GM18526 (cell line): ENCODE results near the gene RNF144B.

Experiments used
- POLR2A ChIP-seq: IDR thresholded peaks from 3 replicates; pipeline ENCODE4 v1.6.1; 2011; ENCODE audit not compliant: insufficient read length; ENCODE audit errors: extremely low read depth

The RNF144B gene

DNA sequence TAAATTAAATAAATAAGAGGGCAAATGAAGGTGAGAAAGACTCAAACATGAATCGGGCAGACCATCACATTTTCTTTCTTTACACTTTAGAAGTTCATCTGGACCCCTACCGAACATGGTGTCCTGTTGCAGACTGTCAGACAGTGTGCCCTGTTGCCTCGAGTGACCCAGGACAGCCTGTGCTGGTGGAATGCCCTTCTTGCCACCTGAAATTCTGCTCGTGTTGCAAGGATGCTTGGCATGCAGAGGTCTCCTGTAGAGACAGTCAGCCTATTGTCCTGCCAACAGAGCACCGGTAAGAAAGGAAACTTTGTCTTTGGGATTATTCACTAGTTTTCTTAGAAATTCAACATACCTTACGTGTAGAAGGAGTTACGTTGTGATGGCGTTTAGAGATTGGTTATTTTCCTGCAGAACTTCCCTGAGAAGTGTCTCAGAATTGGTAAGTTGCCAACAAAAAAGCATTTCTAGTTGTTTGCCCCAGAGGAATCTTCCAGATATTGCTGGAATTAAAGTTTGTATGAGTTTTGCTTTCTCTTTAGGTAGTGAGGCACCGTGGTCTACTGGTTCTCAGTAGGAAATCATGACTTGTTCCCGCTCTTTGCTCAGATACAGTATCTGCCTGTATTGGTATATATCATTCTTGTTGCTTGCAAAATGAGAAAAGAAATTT, 70.1 kb downstream of the RNF144B start:
- TF ChIP-seq POLR2A, result no peak

DNA sequence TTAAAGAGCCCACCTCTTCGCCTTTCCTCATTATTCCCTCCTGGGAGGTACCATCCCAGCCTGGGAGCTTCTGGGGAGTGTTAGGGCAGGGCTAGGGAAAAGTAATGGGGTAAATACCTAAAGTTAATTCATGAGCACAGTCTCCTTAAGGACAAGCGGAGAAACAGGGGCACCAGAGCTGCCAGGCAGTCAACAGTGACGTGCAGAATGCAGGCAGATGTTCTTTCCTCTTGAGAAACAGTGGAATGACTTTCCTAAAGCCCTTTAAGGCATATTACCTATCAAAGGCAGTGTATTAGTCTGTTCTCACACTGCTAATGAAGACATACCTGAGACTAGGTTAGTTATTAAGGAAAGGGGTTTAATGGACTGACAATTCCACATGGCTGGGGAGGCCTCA, 76.3 kb downstream of the RNF144B start:
- no peak for TF ChIP-seq POLR2A

DNA sequence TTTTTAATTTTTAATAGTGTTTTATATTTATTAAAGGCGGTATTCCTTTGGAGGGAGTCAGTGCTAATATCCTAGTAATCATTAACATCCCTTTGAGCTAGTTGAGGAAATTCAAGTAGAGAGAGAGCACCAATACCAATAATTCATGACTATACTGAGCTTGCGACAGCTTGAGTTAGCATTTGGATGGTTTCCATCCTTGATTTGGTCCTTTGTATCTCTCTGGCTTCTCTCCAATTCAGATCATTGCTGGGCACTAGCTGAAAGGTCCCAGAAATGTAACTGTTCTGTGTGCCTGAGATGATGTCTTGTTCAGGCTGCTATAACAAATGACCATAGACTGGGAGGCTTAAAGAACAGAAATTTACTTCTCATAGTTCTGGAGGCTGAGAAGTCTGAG, 77.0 kb downstream of the RNF144B start:
- no peak for TF ChIP-seq POLR2A

DNA sequence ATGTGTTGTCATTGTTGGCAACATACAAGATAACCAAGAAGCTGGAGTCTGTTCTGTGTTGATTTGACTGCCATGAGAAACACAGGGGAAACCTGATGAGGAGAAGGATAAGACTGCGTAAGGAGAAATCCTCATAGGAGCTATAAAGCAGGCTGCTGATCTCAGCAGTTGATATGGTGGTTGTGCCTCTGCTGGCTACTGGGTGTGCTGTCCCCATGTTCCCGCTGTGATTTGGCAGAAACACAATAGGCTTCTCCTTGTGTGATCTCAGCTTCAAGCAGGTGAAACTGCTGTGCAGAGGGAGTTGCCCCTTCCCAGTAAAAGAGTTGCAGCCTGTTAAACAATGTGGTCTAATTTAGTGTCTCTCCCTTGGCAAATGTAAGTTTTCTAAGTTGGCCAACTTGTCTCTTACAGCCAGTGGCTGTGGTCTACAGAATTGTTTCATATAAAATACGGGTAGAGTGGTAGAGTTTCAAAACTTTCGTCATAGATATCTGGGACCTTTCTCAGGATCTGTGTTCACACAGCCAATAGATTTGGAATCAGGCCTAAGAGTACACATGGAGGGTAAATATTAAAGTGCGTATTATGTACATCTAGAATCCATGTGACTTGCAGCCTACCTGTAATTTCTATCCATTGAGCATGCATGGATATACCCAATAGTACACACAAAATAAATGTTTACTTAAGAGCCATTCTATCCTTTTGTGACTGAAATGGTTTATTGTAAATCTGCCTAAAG, 78.4 kb downstream of the RNF144B start:
- no peak for TF ChIP-seq POLR2A

DNA sequence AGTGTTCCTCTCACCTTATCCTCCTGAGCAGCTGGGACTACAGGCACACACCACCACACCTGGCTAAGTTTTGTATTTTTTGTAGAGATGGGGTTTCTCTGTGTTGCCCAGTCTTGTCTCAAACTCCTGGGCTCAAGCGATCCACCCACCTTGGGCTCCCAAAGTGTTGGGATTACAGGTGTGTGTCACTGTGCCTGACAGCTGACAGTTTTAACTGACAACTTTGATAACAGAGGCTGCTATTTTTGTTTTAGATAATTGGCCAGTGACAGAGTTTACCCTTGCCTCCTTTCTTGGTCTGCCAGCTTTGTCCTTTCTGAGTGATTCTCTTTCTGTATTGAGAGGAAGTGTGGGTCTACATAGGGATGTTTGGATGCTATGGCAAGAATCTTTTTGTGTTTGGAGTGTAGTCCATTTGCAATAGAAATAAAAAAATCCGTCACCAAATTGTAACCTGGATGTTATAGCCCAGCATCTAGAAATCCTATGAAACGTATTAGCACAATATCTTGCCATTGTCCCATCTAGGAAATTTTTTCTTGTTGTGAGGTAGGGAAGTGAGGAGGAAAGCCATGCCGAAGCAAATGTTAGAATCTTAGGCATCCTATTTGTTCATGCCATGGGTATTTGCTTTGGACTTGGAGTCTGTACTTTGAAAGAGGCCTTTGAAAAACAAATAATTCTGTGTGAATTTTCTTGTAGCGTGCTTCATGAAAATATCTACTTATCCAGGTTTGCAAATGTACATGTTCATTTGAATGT, 80.8 kb downstream of the RNF144B start:
- TF ChIP-seq POLR2A, result no peak

DNA sequence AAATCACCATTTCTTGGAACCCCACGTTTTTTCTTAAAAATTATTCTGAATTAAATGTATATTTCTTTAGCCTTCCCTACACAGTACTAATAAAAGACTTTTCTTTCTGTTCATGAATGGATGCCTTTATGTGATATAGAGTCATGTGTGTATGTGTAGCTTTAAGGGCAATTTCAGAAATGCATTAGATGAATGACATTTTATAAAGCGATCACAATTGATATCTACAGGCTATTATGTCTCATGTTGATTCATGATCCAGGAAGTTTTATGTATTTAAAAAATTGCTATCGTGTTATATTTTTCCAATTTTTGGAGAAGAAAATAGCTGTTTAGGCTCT, 81.3 kb downstream of the RNF144B start:
- TF ChIP-seq POLR2A, result no peak

DNA sequence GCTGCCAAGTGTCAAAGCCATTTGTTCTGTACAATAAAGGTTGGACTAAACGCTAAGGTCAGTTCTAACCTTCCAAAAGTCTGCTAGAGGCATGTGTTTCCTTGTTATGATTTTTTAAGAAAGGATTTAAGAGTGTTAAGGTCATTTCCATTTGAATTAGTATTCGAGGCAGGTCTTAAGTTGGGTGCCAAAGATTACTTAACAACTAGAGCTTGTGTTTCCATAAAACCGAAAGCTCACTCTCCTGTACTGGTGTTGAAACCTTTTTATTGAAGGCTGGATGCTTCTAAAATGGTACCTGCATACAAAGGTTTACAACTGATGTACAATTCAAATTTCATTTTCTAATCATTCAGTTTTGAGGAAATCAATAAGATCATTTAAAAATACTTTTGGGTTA, 82.4 kb downstream of the RNF144B start:
- no peak for TF ChIP-seq POLR2A

DNA sequence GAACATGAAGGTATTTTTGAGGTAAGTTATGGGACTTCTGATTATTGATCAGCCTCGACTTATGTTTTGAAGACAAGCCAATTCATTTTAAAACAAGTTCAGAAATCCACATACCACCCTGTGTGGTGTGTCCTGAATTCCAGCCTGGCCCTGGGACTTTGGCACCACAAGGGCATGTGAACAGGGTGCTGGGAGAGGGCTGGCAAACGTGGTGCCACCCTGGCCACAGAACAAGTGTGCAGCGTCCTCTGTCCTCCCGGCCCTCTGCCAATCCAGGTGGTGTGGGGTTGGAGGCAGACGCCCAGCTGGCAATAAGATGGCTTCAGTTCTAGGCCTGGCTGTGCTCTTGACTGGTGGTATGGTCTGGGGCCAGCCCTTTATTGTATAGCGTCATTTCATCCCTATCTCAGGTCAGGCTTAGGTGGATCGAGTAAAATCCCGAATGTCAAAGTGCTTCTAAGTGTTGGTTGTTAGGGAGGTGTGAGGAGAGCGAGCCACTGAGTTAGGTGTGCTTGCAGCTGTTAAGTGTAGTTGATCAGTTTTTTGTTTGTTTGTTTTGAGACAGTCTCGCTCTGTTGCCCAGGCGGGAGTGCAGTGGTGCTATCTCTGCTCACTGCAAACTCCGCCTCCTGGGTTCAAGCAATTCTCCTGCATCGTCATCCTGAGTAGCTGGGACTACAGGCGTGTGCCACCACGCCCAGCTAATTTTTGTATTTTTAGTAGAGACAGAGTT, 84.2 kb downstream of the RNF144B start:
- TF ChIP-seq POLR2A, result no peak

DNA sequence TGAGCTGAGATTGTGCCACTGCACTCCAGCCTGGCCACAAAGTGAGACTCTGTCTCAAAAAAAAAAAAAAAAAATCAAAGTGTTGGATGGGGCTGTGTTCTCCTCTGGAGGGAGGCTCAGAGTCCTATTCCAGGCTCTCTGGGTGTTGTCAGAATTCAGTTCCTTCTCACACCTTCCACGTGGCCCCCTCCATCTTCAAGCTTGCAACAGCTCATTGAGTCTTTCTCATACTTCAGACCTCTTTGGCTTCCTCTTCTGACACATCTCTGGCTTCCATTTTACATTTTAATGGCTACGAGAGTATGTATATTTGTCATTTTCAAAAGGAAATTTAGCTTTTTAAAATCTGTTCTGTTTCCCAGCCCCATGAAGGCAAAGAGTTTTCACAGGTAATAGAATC, 85.8 kb downstream of the RNF144B start:
- TF ChIP-seq POLR2A, result no peak

DNA sequence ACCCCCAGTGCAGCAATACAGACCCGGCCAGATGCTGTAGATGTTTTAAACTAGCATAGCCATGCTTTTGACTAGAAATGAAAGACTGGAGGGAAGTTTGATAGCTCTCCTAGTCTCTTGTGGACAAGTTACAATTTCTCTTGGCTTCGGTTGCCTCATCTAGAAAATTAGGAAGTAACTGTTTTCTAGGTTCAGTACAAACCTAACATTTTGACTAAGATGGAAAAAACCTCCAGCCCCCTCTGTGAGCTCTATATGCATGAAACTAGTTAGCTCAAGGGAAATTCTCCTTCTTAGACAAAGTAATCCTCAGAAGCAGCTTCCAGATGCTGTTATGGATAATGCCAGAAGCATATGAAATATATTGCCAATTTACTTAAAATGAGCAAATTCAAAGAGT, 86.6 kb downstream of the RNF144B start:
- TF ChIP-seq POLR2A, result no peak

DNA sequence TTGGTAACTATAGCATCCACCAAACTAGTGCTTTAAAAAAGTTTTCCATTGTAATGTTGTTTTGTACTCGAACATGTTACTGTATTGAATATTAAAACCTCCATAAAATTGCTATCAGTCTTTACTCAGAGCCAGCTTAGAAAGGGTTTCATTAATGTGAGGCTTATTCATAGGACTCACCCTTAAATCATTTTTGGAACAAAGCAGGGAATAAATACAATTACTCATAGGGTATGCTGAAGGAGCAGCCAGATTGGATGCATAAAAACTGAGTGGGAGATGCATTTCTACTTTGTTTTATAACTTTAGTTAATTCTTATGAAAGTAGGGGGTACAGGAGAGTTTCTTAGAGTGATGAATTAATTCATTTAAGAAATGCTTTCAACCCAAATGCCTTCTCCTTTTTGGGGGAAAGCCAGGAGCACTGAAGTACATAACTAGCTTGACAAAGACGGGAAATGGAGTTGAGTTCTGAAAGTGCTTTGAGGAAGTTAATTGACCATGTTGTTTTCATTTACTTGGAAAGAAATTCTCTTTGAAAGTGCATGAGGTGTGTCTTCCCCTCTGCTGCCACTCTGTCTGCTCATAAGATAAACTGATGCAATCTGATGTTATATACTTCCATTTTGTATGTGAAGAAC, 90.3 kb downstream of the RNF144B start:
- TF ChIP-seq POLR2A, result no peak

DNA sequence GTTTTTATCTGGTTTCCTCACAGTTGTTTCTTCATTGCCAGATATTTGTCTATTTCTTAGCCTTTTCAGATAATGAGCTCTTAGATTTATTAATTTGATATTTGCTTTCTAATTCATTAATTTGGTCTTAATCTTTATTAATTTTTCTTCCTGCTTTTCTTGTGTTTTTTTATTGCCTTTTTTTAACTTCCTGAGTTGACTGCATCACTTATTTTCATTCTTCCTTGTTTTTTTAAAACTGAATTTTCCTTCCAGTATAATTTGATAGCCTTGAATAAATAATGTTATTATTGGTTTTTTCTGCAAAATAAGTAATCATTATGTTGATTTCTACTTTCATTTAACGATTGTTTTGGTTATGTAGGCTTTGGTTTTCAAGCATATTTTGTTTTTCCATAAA, 91.5 kb downstream of the RNF144B start:
- no peak for TF ChIP-seq POLR2A

DNA sequence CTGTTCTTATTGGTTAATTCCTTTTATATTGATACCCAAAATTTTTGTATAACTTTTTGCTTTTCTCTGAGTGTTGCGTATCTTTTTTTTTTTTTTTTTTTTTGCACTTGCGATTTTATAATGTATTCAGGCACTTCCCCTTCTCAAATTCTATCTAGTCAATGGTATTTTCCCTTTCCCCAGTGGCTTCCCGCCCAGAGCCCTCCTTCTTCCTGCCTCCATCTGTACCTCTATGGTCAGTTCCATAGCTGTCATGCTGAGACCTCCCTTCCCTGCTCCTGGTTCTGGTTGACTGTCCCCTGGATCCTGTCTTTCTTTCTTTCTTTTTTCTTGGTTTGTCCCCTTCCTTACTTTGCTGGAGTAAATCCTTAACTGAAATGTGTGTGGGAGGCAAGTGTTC, 94.7 kb downstream of the RNF144B start:
- no peak for TF ChIP-seq POLR2A

DNA sequence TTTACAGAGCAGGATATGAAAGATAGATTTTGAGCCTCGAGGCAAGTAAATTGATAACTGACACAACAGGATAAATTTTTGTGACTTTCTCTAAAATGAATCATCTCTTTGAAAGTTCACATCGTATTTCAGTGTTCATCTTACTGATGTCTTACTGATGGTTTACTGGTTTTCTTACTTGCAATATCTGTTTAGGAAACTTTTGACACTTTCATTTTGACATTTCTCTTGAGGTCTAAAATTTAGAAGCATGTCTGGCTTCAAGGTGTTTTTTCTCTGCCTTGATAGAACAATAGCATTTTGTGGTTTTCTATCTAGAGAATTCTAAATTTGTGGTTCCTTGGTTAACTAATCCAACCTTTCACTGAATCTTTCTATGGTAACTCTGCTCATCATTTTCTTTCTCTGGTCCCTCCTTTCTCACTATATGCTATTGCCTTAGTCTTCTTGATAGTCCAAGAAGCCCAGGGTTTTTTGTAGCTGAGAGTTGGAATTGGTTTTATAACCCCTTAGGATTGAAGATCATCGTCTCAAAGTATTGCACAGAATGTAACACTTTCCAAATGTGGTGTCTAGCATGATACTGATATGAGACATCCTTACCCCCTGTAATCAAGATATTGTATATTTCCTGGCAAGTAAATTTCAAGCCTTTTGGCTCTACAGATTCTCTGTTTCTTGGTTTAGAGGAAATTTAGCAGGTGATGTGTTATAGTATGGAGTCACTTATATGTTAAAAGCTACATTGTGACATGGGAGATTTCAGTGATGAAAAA, 98.7 kb downstream of the RNF144B start:
- TF ChIP-seq POLR2A, result no peak
